WERI-Rb-1 (cell line): ENCODE results near the gene CFAP73.
"Not testable (repeated sequence)": the region's sequence is repeated elsewhere in the genome, so short reads cannot be mapped to it uniquely, and the experiment has no call there.

ENCODE experiments used
- DNase-seq: peaks from one replicate; pipeline ENCODE4 v3.0.0-alpha.2; 2020
- H3K27ac ChIP-seq: fragments of 250-450 bp; sonication (Bioruptor Pico); 2 replicates; pipeline ENCODE4 v1.5.1; 2020; ENCODE audit warnings: mild to moderate bottlenecking, moderate library complexity
- H3K27me3 ChIP-seq: fragments of 250-450 bp; sonication (Bioruptor Pico); 2 replicates; pipeline ENCODE4 v1.5.1; 2021; ENCODE audit warnings: mild to moderate bottlenecking, low read depth, moderate library complexity; ENCODE audit not compliant: insufficient read depth, severe bottlenecking
- H3K36me3 ChIP-seq: fragments of 250-450 bp; sonication (Bioruptor Pico); 2 replicates; pipeline ENCODE4 v1.5.1; 2020; ENCODE audit warnings: mild to moderate bottlenecking, moderate library complexity
- H3K4me3 ChIP-seq: 2 replicates; pipeline ENCODE4 v1.5.1; 2011; ENCODE audit warnings: low read depth, mild to moderate bottlenecking, control low read depth, low read length
- H3K9me3 ChIP-seq: fragments of 250-450 bp; sonication (Bioruptor Pico); 2 replicates; pipeline ENCODE4 v1.5.1; 2021; ENCODE audit warnings: mild to moderate bottlenecking, moderate library complexity; ENCODE audit not compliant: severe bottlenecking
- TF ChIP-seq, protein P1 (sequence below): IDR thresholded peaks from 2 replicates; pipeline ENCODE4 v1.5.1; 2011; ENCODE audit warnings: low read depth, mild to moderate bottlenecking, control low read depth, inconsistent platforms, low read length

CFAP73 gene

DNA sequence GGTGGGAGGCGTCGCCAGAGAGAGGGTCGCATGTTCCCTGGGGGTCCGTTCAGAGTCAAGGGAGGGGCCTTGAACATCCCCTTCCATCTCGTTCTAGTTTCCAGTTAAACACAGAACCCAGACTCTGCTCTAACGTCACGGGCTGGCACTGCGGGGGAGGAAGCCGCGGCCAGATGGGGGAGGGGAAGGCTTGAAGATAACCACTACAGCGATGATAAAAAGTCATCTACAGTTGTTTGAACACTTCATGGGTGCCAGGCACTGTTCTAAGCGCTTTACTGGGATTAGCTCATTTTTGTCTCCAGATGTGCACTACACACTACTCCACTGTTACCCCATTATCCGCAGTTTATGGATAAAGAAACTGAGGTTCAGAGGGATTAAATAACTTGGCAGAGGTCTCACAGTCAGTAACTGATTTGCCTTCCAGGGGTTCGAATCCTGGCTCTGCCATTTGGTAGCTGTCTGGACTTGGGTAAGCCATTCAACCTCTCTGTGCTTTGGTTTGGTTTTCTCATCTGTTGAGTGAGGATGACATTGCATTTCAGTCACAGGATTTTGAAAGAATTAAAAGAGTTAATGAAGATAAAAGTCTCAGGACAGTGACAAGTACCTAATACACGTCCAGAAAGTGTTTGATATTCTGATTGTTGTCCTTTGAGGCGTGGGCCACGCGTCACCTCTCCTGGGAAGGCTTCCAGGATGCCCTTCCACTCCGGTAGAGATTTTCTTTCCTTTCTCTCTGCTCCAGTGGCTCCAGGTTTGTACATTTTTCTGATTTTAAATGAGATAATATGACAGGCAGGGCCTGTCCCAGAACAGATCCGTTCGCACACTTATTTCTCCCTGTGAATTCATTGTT is 13.2 kb upstream of the CFAP73 start:
- no peaks in the 10 kb centered on the region for H3K9me3 ChIP-seq
- no peaks in the 10 kb centered on the region for H3K27me3 ChIP-seq
- no peak overlapping the region for H3K4me3 ChIP-seq
- TF ChIP-seq, protein P1, sequence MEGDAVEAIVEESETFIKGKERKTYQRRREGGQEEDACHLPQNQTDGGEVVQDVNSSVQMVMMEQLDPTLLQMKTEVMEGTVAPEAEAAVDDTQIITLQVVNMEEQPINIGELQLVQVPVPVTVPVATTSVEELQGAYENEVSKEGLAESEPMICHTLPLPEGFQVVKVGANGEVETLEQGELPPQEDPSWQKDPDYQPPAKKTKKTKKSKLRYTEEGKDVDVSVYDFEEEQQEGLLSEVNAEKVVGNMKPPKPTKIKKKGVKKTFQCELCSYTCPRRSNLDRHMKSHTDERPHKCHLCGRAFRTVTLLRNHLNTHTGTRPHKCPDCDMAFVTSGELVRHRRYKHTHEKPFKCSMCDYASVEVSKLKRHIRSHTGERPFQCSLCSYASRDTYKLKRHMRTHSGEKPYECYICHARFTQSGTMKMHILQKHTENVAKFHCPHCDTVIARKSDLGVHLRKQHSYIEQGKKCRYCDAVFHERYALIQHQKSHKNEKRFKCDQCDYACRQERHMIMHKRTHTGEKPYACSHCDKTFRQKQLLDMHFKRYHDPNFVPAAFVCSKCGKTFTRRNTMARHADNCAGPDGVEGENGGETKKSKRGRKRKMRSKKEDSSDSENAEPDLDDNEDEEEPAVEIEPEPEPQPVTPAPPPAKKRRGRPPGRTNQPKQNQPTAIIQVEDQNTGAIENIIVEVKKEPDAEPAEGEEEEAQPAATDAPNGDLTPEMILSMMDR, result no peak
- no peaks in the 10 kb centered on the region for H3K36me3 ChIP-seq
- DNase-seq, result no peak
- no peak overlapping the region for H3K27ac ChIP-seq

DNA sequence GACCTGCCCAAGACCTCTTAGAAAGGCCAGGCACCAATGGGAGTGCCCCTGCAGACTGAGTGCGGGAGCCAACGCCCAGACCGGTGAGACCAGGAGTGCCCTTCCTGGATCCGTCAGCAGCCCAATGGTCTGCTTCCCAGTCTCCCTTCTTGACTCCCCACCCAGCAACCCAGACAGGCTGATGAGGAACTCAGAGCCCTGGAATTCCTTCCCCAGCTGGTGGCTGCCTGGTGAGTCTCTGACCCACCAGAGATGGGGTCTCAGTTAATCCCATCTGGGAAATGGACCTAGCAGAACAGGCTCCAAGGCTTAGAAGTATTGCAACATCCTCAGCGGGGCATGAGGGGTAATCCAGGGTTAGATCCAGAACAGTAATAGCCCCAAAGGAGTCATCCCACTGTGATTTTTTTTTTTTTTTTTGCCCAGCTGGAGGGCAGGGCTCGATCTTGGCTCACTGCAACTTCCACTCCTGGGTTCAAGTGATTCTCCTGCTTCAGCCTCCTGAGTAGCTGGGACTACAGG is 12.5 kb upstream of the CFAP73 start:
- Histone ChIP-seq H3K27ac (no peak overlapping the region), H3K4me3 (no peak overlapping the region), H3K9me3 (no peaks in the 10 kb centered on the region), H3K36me3 (no peaks in the 10 kb centered on the region), H3K27me3 (no peaks in the 10 kb centered on the region)
- TF ChIP-seq, protein P1, result no peak
- DNase-seq, result no peak

DNA sequence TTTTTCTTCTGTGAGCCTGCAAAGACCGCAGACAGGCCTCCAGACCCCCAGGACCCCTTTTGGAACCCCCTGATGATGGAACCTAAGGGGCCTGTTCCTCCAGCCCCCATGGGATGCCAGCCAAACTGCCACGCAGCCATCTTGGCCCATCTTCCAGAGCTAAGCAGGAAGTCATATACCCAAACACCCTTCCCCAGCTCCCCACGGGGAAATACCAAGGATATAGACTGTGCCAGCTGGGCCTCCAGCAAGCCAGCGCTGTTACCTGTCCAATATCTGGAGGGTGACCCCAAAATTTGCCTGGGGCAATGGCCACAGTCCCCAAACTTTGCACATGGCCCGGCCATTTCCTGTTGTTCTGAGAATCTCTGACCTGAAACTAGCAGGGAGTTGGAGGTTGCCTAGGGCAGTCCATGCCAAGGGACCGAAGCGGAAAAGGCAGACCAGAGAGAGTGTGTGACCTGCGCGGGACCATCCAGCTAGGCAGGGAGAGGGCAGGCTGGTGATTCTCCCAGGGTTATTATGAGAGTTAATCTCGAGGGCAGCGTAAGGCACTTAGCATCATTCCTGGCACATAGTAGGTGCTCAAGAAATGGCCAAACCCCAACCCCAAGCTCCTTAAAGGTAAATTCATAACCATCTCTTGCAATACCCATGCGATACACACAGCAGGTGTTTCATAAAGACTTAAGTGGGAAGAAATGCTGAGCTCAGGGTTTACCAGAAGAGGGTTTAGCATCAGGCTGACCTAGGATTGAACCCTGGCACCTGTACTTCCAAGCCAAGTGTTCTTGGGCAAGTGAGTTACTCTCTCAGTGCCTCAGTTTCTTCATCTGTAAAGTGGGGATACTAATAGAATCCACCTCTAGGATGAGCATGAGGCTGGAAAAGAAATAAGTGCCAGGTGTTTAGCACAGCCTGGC is 11.4 kb upstream of the CFAP73 start:
- no peak overlapping the region for H3K27ac ChIP-seq
- H3K9me3 ChIP-seq, result no peaks in the 10 kb centered on the region
- TF ChIP-seq, protein P1, result no peak
- no peak overlapping the region for H3K4me3 ChIP-seq
- no peak for DNase-seq
- no peaks in the 10 kb centered on the region for H3K36me3 ChIP-seq
- no peaks in the 10 kb centered on the region for H3K27me3 ChIP-seq

DNA sequence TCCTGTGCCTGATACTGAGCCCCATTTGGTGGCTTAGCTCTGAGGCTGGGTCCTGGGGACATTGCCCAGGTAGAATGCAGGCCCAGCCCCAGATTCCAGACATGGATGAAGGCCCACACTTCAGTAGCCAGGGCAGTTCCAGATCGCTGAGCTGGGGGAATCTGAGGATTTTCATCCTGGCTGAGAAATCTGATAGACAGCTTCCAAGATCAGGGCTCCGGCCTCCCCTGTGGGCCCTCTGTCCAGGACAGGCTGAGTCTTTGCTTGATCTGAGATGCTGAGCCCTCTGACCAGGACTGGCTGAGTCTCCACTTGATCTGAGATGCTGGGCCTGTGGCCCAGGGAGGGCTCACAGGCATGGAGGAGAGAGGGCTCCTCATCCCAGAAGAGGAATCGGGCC is 10.7 kb upstream of the CFAP73 start:
- DNase-seq, result no peak
- Histone ChIP-seq H3K27ac (no peak overlapping the region), H3K36me3 (no peaks in the 10 kb centered on the region), H3K9me3 (no peaks in the 10 kb centered on the region), H3K27me3 (no peaks in the 10 kb centered on the region), H3K4me3 (no peak overlapping the region)
- TF ChIP-seq, protein P1, result no peak

DNA sequence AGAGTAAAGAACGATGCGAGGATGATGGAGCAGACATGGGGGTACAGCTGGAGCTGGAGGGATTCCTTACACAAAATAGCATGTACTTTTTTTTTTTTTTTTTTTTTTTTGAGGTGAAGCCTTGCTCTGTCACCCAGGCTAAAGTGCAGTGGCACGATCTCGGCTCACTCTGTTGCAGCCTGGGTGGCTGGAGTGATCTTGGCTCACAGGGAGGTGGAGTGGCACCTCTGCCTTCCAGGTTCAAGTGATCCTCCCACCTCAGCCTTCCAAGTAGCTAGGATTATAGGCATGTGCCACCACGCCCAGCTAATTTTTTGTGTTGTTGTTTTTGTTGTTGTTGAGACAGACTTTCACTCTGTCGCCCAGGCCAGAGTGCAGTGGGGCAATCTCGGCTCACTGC is 8.8 kb upstream of the CFAP73 start:
- H3K4me3 ChIP-seq, result no peak overlapping the region
- no peak for DNase-seq
- TF ChIP-seq, protein P1, result no peak
- no peaks in the 10 kb centered on the region for H3K9me3 ChIP-seq
- no peaks in the 10 kb centered on the region for H3K36me3 ChIP-seq
- no peaks in the 10 kb centered on the region for H3K27me3 ChIP-seq
- no peak overlapping the region for H3K27ac ChIP-seq

DNA sequence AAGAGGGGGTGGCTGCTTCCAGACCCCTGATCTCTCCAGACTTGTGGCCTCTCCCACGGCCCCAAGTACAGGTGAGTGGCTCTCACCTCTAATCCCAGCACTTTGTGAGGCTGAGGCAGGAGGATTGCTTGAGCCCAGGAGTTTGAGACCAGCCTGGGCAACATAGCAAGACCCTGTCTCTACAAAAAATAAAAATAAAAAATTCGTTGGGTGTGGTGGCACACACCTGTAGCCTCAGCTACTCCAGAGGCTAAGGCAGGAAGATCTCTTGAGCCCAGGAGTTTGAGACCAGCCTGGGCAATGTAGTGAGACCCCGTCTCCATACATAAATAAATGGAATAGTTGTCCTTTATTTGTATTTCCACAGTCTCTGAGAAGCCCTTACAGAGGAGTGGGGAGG is 7.8 kb upstream of the CFAP73 start:
- not testable (repeated sequence) for H3K36me3 ChIP-seq, H3K4me3 ChIP-seq, DNase-seq, H3K27me3 ChIP-seq, H3K9me3 ChIP-seq, H3K27ac ChIP-seq
